ENCODE measurements around the gene E2F4.
A peak's percentile ranks its signal among the peaks of the same experiment; 100 is the strongest.

The E2F4 gene

DNA sequence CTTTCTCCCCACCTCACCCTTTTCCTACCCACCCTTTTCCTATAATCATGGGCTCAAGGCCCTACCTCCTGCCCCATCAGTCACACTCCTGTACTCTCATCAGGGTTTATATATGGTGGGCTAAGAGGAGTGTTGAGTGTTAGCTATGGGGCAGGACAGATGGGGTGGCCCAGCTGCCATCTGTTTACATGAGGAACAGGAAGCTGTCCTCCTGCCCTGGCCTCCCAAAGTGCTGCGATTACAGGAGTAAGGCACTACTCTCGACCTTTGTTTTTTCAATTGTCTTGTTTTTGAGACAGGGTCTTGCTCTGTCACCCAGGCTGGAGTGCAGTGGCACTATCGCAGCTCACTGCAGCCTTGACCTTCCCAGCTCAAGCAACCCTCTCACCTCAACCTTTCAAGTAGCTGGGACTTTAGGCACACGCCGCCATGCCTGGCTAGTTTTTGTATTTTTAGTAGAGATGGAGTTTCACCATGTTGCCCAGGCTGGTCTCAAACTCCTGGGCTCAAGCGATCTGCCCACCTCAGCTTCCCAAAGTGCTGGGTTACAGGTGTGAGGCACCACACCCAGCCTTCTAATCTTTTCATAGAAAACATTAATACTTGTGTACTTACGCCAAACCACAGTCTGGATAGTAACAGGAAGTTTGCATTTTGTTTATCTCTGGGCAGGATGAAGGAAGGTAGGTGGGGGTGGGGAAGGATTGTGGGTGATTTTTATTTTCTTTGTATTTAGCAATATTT, 33.9 kb upstream of the E2F4 start:
- DNase-seq (ENCODE audit: extremely low read depth in 1 of 2, low read depth in 1 of 2), result no peak

DNA sequence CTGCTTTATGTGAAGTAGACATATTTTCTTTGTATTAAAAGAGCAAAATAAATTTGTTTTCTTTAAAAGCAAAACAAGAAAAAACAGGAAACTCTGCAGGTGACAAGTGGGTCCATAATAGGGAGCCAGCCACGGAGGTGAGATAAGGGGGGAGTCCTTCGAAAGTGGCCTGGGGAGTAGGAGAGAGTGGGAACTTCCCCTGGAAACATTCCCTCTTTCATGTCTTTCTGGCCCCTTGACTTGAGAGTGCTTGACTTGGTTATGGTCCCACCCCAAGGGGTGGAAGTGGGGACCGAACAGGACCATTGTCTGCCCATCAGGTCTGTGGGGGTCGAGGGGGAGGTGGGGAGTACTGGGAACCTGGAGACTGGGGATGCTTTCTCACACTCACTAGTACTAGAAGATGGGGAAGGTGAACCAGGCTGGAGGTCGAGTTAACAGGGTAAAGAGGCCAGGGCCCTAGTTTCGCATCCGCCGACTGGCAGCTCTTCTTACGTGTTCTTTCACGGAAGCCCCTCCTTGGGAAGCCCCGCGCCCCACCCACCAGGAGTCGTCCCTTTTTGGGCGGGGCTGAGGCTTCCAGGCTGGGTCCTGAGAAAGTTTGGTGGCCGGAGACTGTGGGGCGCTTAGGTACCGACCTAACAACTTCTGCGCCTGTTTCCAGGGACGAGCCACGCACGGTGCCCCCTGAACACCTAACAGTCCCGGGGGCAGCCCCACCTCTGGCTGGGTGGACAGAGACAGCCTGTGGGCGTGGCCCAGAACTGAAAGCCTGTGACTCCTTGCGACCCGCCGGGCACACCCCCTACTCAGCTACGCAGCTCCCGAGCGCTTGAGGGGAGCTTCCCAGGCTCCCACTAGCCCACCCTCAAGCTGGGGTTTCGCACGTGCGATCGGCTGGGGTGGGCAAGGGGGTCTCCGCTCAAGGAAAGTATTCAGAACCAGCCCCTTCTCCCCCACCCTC, 33.0 kb upstream of the E2F4 start:
- peak; percentile 32 to 64 for DNase-seq (ENCODE audit: extremely low read depth in 1 of 2, low read depth in 1 of 2)

DNA sequence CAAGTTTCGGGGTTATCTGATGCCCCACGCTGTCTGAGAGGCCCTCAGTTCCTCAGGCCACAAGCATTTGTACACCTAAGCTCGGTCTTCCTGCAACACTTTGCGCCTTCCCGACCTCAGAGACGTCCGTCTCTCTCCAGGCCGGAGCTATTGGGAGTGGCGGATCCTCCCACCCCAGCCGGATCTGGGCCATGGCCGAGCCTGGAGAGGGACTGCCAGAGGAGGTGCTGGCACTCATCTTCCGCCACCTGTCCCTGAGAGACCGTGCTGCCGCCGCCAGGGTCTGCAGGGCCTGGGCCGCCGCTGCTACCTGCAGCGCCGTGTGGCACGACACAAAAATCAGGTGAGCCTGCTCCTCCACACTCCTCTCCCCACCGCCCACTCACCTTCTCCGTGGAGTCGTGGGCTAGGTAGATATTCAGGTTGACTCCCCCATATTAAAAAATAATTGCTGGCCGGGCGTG, 30.3 kb upstream of the E2F4 start:
- DNase-seq (ENCODE audit: extremely low read depth in 1 of 2, low read depth in 1 of 2), result no peak

- DNase-seq (ENCODE audit: extremely low read depth in 1 of 2, low read depth in 1 of 2), result no peak
Observed at GRCh38 chr16:67162506-67163163, 29.3 kb upstream of the E2F4 start.

GRCh38 chr16:67163164-67163998, 28.6 kb upstream of the E2F4 start:
- DNase-seq (ENCODE audit: extremely low read depth in 1 of 2, low read depth in 1 of 2), result no peak

DNA sequence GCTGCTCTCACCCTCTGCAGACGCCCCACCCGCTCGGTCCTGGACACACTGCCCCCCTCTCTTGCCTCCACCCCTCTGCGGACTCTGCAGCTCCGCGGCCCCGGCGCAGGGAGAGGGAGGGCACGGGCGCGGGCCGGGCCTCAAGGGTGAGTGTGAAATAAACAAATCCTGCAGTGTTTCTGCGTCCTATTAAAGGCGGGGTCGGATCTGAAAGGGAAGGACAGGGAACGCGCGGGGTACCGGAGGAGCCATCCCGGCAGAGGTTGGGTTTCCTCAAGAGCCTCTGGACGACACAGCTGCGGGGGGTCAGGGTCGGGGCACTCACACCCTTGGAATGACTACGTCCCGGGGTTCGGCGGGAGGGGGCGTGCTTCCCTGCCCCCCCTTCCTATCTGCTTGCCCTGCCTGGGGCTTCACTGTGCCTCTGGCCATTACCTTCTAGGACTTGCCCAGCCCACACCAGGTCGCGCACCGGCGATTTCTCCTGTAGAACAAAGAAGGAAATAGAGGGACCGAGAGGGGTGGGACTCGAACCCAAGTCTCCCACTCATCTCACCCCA, 27.9 kb upstream of the E2F4 start:
- no peak for DNase-seq (ENCODE audit: extremely low read depth in 1 of 2, low read depth in 1 of 2)

DNA sequence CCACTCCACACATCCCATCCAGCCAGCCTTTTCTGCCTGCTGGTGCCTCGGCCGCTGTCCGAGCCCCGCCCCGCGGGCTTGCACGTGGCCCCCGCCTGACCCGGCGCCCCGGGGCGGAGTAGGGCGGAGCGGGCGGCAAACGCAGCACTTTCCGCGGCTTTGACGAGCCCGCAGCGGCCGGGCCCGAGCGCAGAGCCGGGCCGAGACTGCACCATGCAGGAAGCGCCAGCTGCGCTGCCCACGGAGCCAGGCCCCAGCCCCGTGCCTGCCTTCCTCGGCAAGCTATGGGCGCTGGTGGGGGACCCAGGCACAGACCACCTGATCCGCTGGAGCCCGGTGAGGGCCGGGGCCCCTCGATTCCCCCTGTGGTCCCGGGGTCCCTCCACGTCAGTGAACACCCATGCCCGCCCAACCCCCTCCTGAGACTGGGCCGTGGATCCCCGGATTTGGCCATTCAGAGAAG, 27.3 kb upstream of the E2F4 start, which contains the start of gene HSF4:
HSF4 (plus strand) TSS at position 147 of the 463 bp plus-strand sequence; CDS start at position 214, 67 bp downstream.
- DNase-seq (ENCODE audit: extremely low read depth in 1 of 2, low read depth in 1 of 2), result no peak

GRCh38 chr16:67165121-67166078, 26.6 kb upstream of the E2F4 start:
- DNase-seq (ENCODE audit: extremely low read depth in 1 of 2, low read depth in 1 of 2), result no peak

GRCh38 chr16:67166110-67166547, 25.8 kb upstream of the E2F4 start:
- no peak for DNase-seq (ENCODE audit: extremely low read depth in 1 of 2, low read depth in 1 of 2)

DNA sequence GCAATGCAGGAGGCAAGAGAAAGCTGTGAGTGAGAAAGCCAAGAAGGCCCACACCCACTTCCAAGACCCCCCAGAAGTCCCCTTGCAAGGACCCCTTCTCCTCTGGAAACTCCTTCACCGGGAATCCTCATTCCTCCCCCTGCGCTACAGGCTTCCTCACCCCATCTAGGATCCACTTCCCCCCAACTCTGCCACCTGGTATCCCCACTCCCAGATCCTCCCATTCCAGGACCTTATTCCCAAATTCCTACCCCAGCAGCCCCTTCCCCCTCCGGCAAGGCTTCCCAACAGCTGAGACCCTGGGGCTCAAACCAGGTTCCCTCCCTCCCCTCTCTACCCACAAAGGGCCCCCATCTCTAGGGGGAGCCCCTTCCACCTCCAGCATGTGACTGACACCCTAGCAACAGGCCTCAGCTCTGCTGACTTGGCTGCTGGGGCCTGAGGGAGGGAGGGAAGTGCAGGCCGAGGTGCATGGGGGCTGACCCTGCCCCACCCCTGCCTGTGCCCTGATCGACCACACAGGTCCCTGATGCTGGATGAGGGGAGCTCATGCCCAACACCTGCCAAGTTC, 25.3 kb upstream of the E2F4 start:
- DNase-seq (ENCODE audit: extremely low read depth in 1 of 2, low read depth in 1 of 2), result no peak

GRCh38 chr16:67167588-67167987, 24.4 kb upstream of the E2F4 start:
- no peak for DNase-seq (ENCODE audit: extremely low read depth in 1 of 2, low read depth in 1 of 2)

DNA sequence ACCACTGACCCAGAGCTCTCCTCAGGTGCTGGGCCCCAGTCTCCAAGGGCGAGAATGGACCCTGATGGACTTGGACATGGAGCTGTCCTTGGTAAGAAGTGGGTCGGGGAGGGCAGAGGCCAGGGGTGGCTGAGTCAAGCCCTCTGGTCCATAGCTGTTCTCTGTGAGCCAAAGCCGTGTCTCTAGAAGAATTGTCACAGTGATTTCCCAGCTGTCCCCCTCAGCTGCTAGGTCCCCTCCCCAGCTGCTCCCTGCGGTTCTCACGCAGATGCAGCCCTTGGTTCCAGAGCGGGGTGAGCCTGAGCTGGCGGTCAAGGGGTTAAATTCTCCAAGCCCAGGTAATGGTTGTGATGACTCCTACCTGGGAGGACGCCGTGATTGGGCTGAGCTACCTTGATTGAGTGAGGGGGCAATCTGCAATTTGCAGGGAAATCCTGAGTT, 22.9 kb upstream of the E2F4 start:
- DNase-seq (ENCODE audit: extremely low read depth in 1 of 2, low read depth in 1 of 2), result no peak

DNA sequence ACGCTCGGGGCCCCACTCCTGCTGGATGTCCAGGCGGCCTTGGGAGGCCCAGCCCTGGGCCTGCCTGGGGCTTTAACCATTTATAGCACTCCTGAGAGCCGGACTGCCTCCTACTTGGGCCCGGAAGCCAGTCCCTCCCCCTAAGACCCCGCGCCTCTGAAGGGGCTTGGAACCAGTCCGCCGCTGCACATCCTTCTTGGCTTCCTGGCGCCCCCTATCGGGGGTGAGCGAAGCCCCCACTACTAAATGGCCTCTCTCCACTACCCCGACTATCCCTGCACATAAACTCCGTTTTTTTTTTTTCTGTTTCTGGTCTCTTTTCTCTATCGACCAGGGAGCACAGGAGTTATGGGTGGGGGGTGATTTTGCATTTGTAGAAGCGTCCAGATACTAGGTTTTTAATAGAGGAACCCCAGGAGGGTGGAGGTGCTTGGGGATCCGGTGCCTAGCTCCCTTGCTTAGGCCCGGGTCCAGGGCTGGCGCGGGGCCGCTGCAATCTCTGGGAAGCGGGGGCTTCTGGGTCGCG, 22.2 kb upstream of the E2F4 start:
- DNase-seq (ENCODE audit: extremely low read depth in 1 of 2, low read depth in 1 of 2), result no peak

- no peak for DNase-seq (ENCODE audit: extremely low read depth in 1 of 2, low read depth in 1 of 2)
Observed at GRCh38 chr16:67170168-67170948, 21.6 kb upstream of the E2F4 start, which contains the start of gene NOL3. TSS of gene NOL3 (plus strand) at chr16:67170538.

GRCh38 chr16:67170949-67171649, 20.9 kb upstream of the E2F4 start:
- no peak for DNase-seq (ENCODE audit: extremely low read depth in 1 of 2, low read depth in 1 of 2)

GRCh38 chr16:67173323-67173722, 18.6 kb upstream of the E2F4 start:
- DNase-seq (ENCODE audit: extremely low read depth in 1 of 2, low read depth in 1 of 2), result no peak

Measured in activated CD8-positive, alpha-beta memory T cell treated with anti-CD3 and anti-CD28 coated beads for 1 hour (primary cell).